HG03432 (cell line): ENCODE measurements around the gene COL8A1.
"Not testable (repeated sequence)": the region's sequence is repeated elsewhere in the genome, so short reads cannot be mapped to it uniquely, and the experiment has no call there.

Experiments used
- ATAC-seq: cut with Tn5 transposase; IDR thresholded peaks from one replicate; pipeline ENCODE4 v1.9.1; 2021; ENCODE audit warnings: mild to moderate bottlenecking, moderate library complexity; ENCODE audit not compliant: unreplicated experiment

Gene COL8A1

GRCh38 chr3:99638167-99638948 lies at the start of gene COL8A1:
Gene COL8A1 (plus strand): TSS chr3:99638594. CDS start chr3:99790683, 152,089 bp downstream.
- ATAC-seq, result no peak

GRCh38 chr3:99589168-99589567 lies 49.2 kb upstream of the COL8A1 start:
- ATAC-seq, result not testable (repeated sequence)

- no peak for ATAC-seq
Observed at GRCh38 chr3:99599894-99600293, 38.5 kb upstream of the COL8A1 start.

GRCh38 chr3:99601515-99601914 lies 36.9 kb upstream of the COL8A1 start:
- no peak for ATAC-seq

GRCh38 chr3:99602183-99602582 lies 36.2 kb upstream of the COL8A1 start:
- ATAC-seq, result no peak

GRCh38 chr3:99607151-99607550 lies 31.2 kb upstream of the COL8A1 start:
- peak; percentile 96 for ATAC-seq

- ATAC-seq, result no peak
Observed at GRCh38 chr3:99614768-99615167, 23.6 kb upstream of the COL8A1 start.

- ATAC-seq, result no peak
Observed at GRCh38 chr3:99620077-99620767, 18.2 kb upstream of the COL8A1 start.

GRCh38 chr3:99620976-99621375 lies 17.4 kb upstream of the COL8A1 start:
- ATAC-seq, result no peak

- ATAC-seq, result peak; percentile 39
Observed at GRCh38 chr3:99624496-99625236, 13.7 kb upstream of the COL8A1 start.

GRCh38 chr3:99625237-99625622 lies 13.2 kb upstream of the COL8A1 start:
- ATAC-seq, result no peak

- no peak for ATAC-seq
Observed at GRCh38 chr3:99625643-99626416, 12.6 kb upstream of the COL8A1 start.

GRCh38 chr3:99626417-99626788 lies 12.0 kb upstream of the COL8A1 start:
- ATAC-seq, result peak; percentile 65

GRCh38 chr3:99627062-99627826 lies 11.2 kb upstream of the COL8A1 start:
- ATAC-seq, result peak; percentile 23

- ATAC-seq, result no peak
Observed at GRCh38 chr3:99630815-99631214, 7.6 kb upstream of the COL8A1 start.

- ATAC-seq, result peak; percentile 64
Observed at GRCh38 chr3:99633887-99634558, 4.4 kb upstream of the COL8A1 start.

GRCh38 chr3:99634881-99635280 lies 3.5 kb upstream of the COL8A1 start:
- ATAC-seq, result no peak

GRCh38 chr3:99635348-99635747 lies 3.0 kb upstream of the COL8A1 start:
- ATAC-seq, result no peak

GRCh38 chr3:99637016-99637367 lies 1.4 kb upstream of the COL8A1 start:
- no peak for ATAC-seq
